Liver (tissue), 3 donors: ENCODE results near the gene PLTP.

ENCODE experiments used
- GABPA ChIP-seq, 2 donors: IDR thresholded peaks in 1 of 2; conservative IDR thresholded peaks in 1 of 2; 2 replicates each; pipeline ENCODE4 v1.6.1; 2016; ENCODE audit warnings: antibody characterized with exemption in 2 of 2, mild to moderate bottlenecking in 1 of 2, moderate library complexity in 1 of 2
- JUND ChIP-seq, 2 donors: IDR thresholded peaks; 2 replicates each; pipeline ENCODE4 v1.6.1; 2016; ENCODE audit warnings: antibody characterized with exemption in 2 of 2
- MAX ChIP-seq: IDR thresholded peaks from 2 replicates; pipeline ENCODE4 v1.6.1; 2016; ENCODE audit warnings: antibody characterized with exemption
- RAD21 ChIP-seq, 2 donors: IDR thresholded peaks; 2 replicates each; pipeline ENCODE4 v1.6.1; 2016; ENCODE audit warnings: antibody characterized with exemption in 2 of 2, mild to moderate bottlenecking in 2 of 2
- REST ChIP-seq: IDR thresholded peaks from 2 replicates; pipeline ENCODE4 v1.6.1; 2016; ENCODE audit warnings: antibody characterized with exemption, mild to moderate bottlenecking
- YY1 ChIP-seq: IDR thresholded peaks from 2 replicates; pipeline ENCODE4 v1.6.1; 2016; ENCODE audit warnings: antibody characterized with exemption, mild to moderate bottlenecking
- TF ChIP-seq, protein P1 (sequence below): fragments of 150-350 bp; IDR thresholded peaks from 2 replicates; pipeline ENCODE4 v1.5.1; 2017; ENCODE audit warnings: improper control_type of control experiment, low read depth, low read length; ENCODE audit not compliant: missing input control
- donor health status: healthy.
- donor health status: healthy.

DNA sequence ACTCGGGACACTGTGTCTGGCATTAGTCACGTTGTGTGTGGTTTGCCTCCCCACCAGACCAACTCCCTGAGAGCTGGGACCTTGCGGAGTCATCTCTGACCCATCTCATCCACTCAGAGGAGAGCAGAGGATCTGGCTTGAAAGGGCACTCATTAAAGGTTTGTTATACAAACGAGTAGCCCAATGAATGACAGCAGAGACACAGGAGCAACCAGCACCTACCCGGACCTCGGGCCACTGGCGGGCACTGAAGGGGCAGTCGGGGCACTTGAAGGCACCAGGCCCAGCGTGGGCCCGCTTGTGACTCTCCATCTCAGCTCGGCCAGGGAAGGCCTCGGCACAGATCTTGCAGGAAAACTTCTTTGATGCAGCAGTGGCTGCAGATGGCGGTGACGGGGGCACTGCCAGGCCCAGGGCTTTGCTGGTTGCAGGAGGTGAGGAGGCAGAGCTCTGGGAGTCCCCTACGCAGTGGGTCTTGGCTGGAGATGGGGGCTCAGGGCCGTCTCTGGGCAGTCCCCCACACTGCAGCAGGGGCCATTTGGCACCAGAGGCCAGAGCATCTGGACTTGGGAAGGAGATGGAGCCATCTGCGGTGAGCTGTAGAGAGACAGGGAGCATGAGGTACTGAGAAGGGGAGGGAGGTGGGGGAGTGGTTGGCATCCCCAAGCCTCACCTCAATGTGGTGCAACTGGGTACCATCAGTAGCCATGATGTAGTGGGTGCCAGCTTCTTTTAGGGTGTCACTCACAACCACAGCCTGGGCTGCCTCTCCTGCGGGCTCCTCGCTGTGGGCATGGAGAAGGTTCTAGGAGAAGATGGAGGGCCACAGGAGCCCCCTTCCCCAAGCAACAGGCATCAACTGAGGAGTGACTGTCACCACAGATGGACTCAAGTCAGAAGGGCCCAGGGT, 40.2 kb upstream of the PLTP start:
- TF ChIP-seq REST (no peak), GABPA (IDR thresholded peaks at IDR 0.05 in 1 of 2, conservative IDR thresholded peaks at IDR 0.05 in 1 of 2) (no peak), JUND (IDR thresholded peaks at IDR 0.05) (no peak), RAD21 (IDR thresholded peaks at IDR 0.05) (no peak), YY1 (no peak), MAX (no peak)
- TF ChIP-seq, protein P1, sequence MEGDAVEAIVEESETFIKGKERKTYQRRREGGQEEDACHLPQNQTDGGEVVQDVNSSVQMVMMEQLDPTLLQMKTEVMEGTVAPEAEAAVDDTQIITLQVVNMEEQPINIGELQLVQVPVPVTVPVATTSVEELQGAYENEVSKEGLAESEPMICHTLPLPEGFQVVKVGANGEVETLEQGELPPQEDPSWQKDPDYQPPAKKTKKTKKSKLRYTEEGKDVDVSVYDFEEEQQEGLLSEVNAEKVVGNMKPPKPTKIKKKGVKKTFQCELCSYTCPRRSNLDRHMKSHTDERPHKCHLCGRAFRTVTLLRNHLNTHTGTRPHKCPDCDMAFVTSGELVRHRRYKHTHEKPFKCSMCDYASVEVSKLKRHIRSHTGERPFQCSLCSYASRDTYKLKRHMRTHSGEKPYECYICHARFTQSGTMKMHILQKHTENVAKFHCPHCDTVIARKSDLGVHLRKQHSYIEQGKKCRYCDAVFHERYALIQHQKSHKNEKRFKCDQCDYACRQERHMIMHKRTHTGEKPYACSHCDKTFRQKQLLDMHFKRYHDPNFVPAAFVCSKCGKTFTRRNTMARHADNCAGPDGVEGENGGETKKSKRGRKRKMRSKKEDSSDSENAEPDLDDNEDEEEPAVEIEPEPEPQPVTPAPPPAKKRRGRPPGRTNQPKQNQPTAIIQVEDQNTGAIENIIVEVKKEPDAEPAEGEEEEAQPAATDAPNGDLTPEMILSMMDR: no peak
